H1 (cell line): ENCODE data around the gene WDFY4. TPM values are rescaled to one million over a fixed set of nuclear protein-coding genes. Genes with fewer than 3 reads are reported as not detected.
A peak's percentile ranks its signal among the peaks of the same experiment; 100 is the strongest.

Experiments used
- CTCF ChIA-PET: fragments of 300-600 bp; sonication (Branson Sonifier 250); formaldehyde crosslinking; loops from one replicate; lab custom pipeline; 2021; ENCODE audit not compliant: partially characterized antibody; lab: Charles Lee
- POLR2A ChIA-PET: fragments of 300-600 bp; sonication (Branson Sonifier 250); formaldehyde crosslinking; loops from one replicate; lab custom pipeline; 2021; ENCODE audit warnings: inconsistent platforms; ENCODE audit not compliant: partially characterized antibody; lab: Charles Lee
- DNase-seq, 2 experiments: peaks; one replicate each; pipeline versions ENCODE4 v3.0.0 to v3.0.0-alpha.2; 2010 to 2022; ENCODE audit warnings: low spot score in 2 of 2, low read depth in 1 of 2, mixed read lengths in 1 of 2
- FAIRE-seq: peaks from 2 replicates; lab custom pipeline; 2011; peaks lifted over from hg19 to GRCh38; lab: Jason Lieb, UNC
- H2AFZ ChIP-seq: 2 replicates; pipeline ENCODE4 v1.8.1; 2012; ENCODE audit warnings: low read length, inconsistent platforms
- H2AK5ac ChIP-seq: 2 replicates; pipeline ENCODE4 v1.6.1; 2013; ENCODE audit warnings: low read depth, low read length
- H2BK120ac ChIP-seq: replicated peaks from 2 replicates; pipeline ENCODE3; 2013; ENCODE audit warnings: low read depth, low read length, inconsistent platforms
- H2BK12ac ChIP-seq: 2 replicates; pipeline ENCODE4 v1.6.1; 2013; ENCODE audit warnings: low read depth, low read length
- H2BK15ac ChIP-seq: 2 replicates; pipeline ENCODE4 v1.6.1; 2013; ENCODE audit warnings: low read length
- H2BK20ac ChIP-seq: 2 replicates; pipeline ENCODE4 v1.6.1; 2013; ENCODE audit warnings: low read length
- H2BK5ac ChIP-seq: 2 replicates; pipeline ENCODE4 v1.6.1; 2013; ENCODE audit warnings: low read depth, low read length
- H3K14ac ChIP-seq: 2 replicates; pipeline ENCODE4 v1.6.1; 2013; ENCODE audit warnings: inconsistent platforms; ENCODE audit not compliant: insufficient read length
- H3K18ac ChIP-seq: 2 replicates; pipeline ENCODE4 v1.6.1; 2013; ENCODE audit warnings: low read length; ENCODE audit errors: extremely low read depth
- H3K23ac ChIP-seq: 2 replicates; pipeline ENCODE4 v1.6.1; 2013; ENCODE audit warnings: inconsistent platforms; ENCODE audit not compliant: insufficient read length
- H3K23me2 ChIP-seq: 2 replicates; pipeline ENCODE4 v1.6.1; 2013; ENCODE audit warnings: low read depth, low read length
- H3K27ac ChIP-seq: 2 replicates; pipeline ENCODE4 v1.6.1; 2011; ENCODE audit warnings: low read depth, low read length, inconsistent platforms
- H3K27me3 ChIP-seq, 4 experiments: replicated peaks in 1 of 4; 1 replicate in 1 of 4; 2 replicates in 3 of 4; pipeline versions ENCODE4 v1.6.1 to v1.8.1; 2011 to 2013; ENCODE audit warnings: low read length in 3 of 4, mild to moderate bottlenecking in 3 of 4, inconsistent platforms in 2 of 4, mixed read lengths in 2 of 4, moderate library complexity in 1 of 4; ENCODE audit not compliant: control insufficient read depth in 3 of 4, insufficient read depth in 3 of 4; ENCODE audit errors: extremely low read depth in 1 of 4
- H3K36me3 ChIP-seq, 4 experiments: 2 replicates each; pipeline versions ENCODE4 v1.6.1 to v1.8.1; 2011 to 2013; ENCODE audit warnings: mild to moderate bottlenecking in 4 of 4, low read length in 3 of 4, moderate library complexity in 2 of 4, control low read depth in 1 of 4, inconsistent platforms in 1 of 4; ENCODE audit not compliant: insufficient read depth in 4 of 4, control insufficient read depth in 2 of 4
- H3K4ac ChIP-seq: replicated peaks from 2 replicates; pipeline ENCODE3; 2013; ENCODE audit warnings: low read length, low read depth, mixed read lengths, inconsistent platforms; ENCODE audit not compliant: insufficient read length
- H3K4me1 ChIP-seq, 4 experiments: replicated peaks in 1 of 4; 1 replicate in 1 of 4; 2 replicates in 3 of 4; pipeline versions ENCODE4 v1.6.1 to v1.8.1; 2011 to 2013; ENCODE audit warnings: low read length in 3 of 4, inconsistent platforms in 2 of 4, mixed read lengths in 1 of 4; ENCODE audit not compliant: insufficient read depth in 4 of 4, control insufficient read depth in 3 of 4
- H3K4me2 ChIP-seq, 2 experiments: 2 replicates each; pipeline versions ENCODE4 v1.6.1 to v1.8.1; 2011 to 2013; ENCODE audit warnings: low read depth in 2 of 2, low read length in 2 of 2, control low read depth in 1 of 2, inconsistent platforms in 1 of 2, mild to moderate bottlenecking in 1 of 2; ENCODE audit not compliant: insufficient read depth in 1 of 2
- H3K4me3 ChIP-seq, 4 experiments: fragments of 200-600, 300-600 bp in 1 of 4; sonication (generic), shearing (Covaris generic), sonication (Bioruptor Twin) in 1 of 4; 2 replicates each; pipeline versions ENCODE4 v1.5.1 to v1.8.1; 2011 to 2016; ENCODE audit warnings: low read length in 4 of 4, low read depth in 3 of 4, control low read depth in 2 of 4, inconsistent platforms in 2 of 4, mild to moderate bottlenecking in 2 of 4, mixed read lengths in 1 of 4, moderate library complexity in 1 of 4; ENCODE audit not compliant: insufficient read depth in 2 of 4; ENCODE audit errors: extremely low read depth in 1 of 4
- H3K56ac ChIP-seq: replicated peaks from 2 replicates; pipeline ENCODE3; 2013; ENCODE audit warnings: low read depth, mild to moderate bottlenecking, mixed read lengths, low read length, inconsistent platforms; ENCODE audit not compliant: insufficient read length
- H3K79me1 ChIP-seq: 2 replicates; pipeline ENCODE4 v1.6.1; 2013; ENCODE audit warnings: low read depth, low read length, control low read depth
- H3K79me2 ChIP-seq, 2 experiments: 2 replicates each; pipeline versions ENCODE4 v1.6.1 to v1.8.1; 2012 to 2013; ENCODE audit warnings: low read length in 2 of 2, mild to moderate bottlenecking in 2 of 2, inconsistent platforms in 1 of 2; ENCODE audit not compliant: insufficient read depth in 2 of 2, control insufficient read depth in 1 of 2
- H3K9ac ChIP-seq, 4 experiments: replicated peaks in 1 of 4; 1 replicate in 1 of 4; 2 replicates in 3 of 4; pipeline versions ENCODE4 v1.6.1 to v1.8.1; 2011 to 2013; ENCODE audit warnings: low read depth in 3 of 4, low read length in 3 of 4, control low read depth in 2 of 4, mild to moderate bottlenecking in 2 of 4, moderate library complexity in 2 of 4, inconsistent platforms in 1 of 4; ENCODE audit errors: extremely low read depth in 1 of 4
- H3K9me3 ChIP-seq, 2 experiments: 2 replicates each; pipeline versions ENCODE4 v1.6.1 to v1.8.1; 2012 to 2013; ENCODE audit warnings: mild to moderate bottlenecking in 2 of 2, moderate library complexity in 2 of 2, control low read depth in 1 of 2, inconsistent platforms in 1 of 2, low read depth in 1 of 2, low read length in 1 of 2, mixed read lengths in 1 of 2; ENCODE audit not compliant: insufficient read depth in 2 of 2
- H4K20me1 ChIP-seq, 2 experiments: replicated peaks in 1 of 2; 2 replicates each; pipeline versions ENCODE3 to v1.8.1; 2011 to 2013; ENCODE audit warnings: inconsistent platforms in 2 of 2, low read length in 2 of 2, mild to moderate bottlenecking in 1 of 2; ENCODE audit not compliant: insufficient read depth in 2 of 2, control insufficient read depth in 1 of 2
- H4K5ac ChIP-seq: 2 replicates; pipeline ENCODE4 v1.6.1; 2013; ENCODE audit warnings: low read length, low read depth, mixed read lengths, inconsistent platforms; ENCODE audit not compliant: insufficient read length
- H4K8ac ChIP-seq: 2 replicates; pipeline ENCODE4 v1.8.0; 2013; ENCODE audit warnings: mild to moderate bottlenecking, moderate library complexity, low read length, inconsistent platforms; ENCODE audit not compliant: insufficient read depth; ENCODE audit errors: extremely low read depth
- H4K91ac ChIP-seq: replicated peaks from 2 replicates; pipeline ENCODE3; 2013; ENCODE audit warnings: low read length, mixed read lengths, inconsistent platforms; ENCODE audit not compliant: insufficient read length
- CBX5 ChIP-seq: fragments of 300-800, 300-1000 bp; sonication (generic); IDR thresholded peaks from 2 replicates; pipeline ENCODE4 v1.7.1; 2016; ENCODE audit warnings: antibody characterized with exemption, low read length, low read depth
- CBX8 ChIP-seq: fragments of 300-800, 300-1000 bp; sonication (generic); IDR thresholded peaks from 2 replicates; pipeline ENCODE4 v1.7.1; 2016; ENCODE audit warnings: low read depth, low read length, borderline replicate concordance
- CHD2 ChIP-seq: IDR thresholded peaks from 2 replicates; pipeline ENCODE4 v1.6.1; 2012; ENCODE audit warnings: low read length, improper control_type of control experiment
- CTBP2 ChIP-seq: IDR thresholded peaks from 2 replicates; pipeline ENCODE4 v1.7.0; 2011; ENCODE audit warnings: borderline replicate concordance, mild to moderate bottlenecking, moderate library complexity, mixed read lengths, low read length; ENCODE audit not compliant: insufficient read depth, insufficient read length
- EP300 ChIP-seq, 2 experiments: IDR thresholded peaks; 1 replicate in 1 of 2; 2 replicates in 1 of 2; pipeline ENCODE4 v1.6.1; 2011 to 2012; ENCODE audit warnings: low read depth in 2 of 2, low read length in 2 of 2, mild to moderate bottlenecking in 2 of 2, borderline replicate concordance in 1 of 2, inconsistent platforms in 1 of 2, moderate library complexity in 1 of 2
- RBBP5 ChIP-seq: IDR thresholded peaks from 2 replicates; pipeline ENCODE4 v1.7.1; 2012; ENCODE audit warnings: low read depth, mild to moderate bottlenecking, inconsistent platforms, low read length, moderate library complexity, borderline replicate concordance
- SP1 ChIP-seq: IDR thresholded peaks from 2 replicates; pipeline ENCODE4 v1.6.1; 2011; ENCODE audit warnings: low read depth, low read length
- TAF1 ChIP-seq: IDR thresholded peaks from 2 replicates; pipeline ENCODE4 v1.6.1; 2011; ENCODE audit warnings: mild to moderate bottlenecking, low read depth, low read length
- ZNF274 ChIP-seq: IDR thresholded peaks from 2 replicates; pipeline ENCODE4 v1.7.0; 2012; ENCODE audit warnings: low read length, borderline replicate concordance; ENCODE audit errors: extremely low read depth
- WGBS, 2 experiments: shearing (Covaris generic) in 1 of 2; methylation state at CpG; one replicate each; pipeline versions ENCODE4 v1.1.6 to v1.1.7; 2013 to 2015; ENCODE audit warnings: low lambda C conversion rate in 2 of 2, mixed read lengths in 2 of 2, inconsistent platforms in 1 of 2, low coverage in 1 of 2, missing lambda C conversion rate in 1 of 2; ENCODE audit not compliant: insufficient replicate concordance in 2 of 2, insufficient coverage in 1 of 2, insufficient read length in 1 of 2; ENCODE audit errors: extremely low coverage in 1 of 2, missing lambda C conversion rate in 1 of 2; 5-methylcytosine and 5-hydroxymethylcytosine counted together
- long read RNA-seq, 2 experiments: library from RNA in 1 of 2; library from capped mRNA in 1 of 2; stranded (forward); transcript quantifications; one replicate each; pipeline ENCODE4 v2.0.0, GENCODE V29; 2021; ENCODE audit warnings: inconsistent platforms in 1 of 2
- polyA minus RNA-seq, 3 experiments: library from RNA; depleted of rRNA, polyadenylated mRNA; stranded (reverse); fragments of >200 nt; gene quantifications; 1 replicate in 2 of 3; 2 replicates in 1 of 3; pipeline ENCODE4 v1.2.3, GENCODE V29; 2011
- polyA plus RNA-seq, 7 experiments: library from polyadenylated mRNA; depleted of rRNA in 3 of 7; stranded (reverse) in 5 of 7; unstranded in 2 of 7; fragments of >200 nt in 5 of 7; fragments of 200-250 nt in 2 of 7; gene quantifications; 1 replicate in 5 of 7; 2 replicates in 1 of 7; 4 replicates in 1 of 7; pipeline versions ENCODE4 v1.2.1 to v1.2.3, GENCODE V29; 2011 to 2013; ENCODE audit warnings: missing spikeins in 2 of 7, mixed read lengths in 2 of 7
- total RNA-seq: library from RNA; stranded (reverse); fragmentation: NEBNext Ultra II Directional; extraction: Animal tissue kit (Norgen Biotek cat#: 25700); gene quantifications from 2 replicates; pipeline ENCODE4 v1.2.1, GENCODE V29; 2021
- TF ChIP-seq, protein P1 (sequence below): IDR thresholded peaks from 2 replicates; pipeline ENCODE4 v1.6.1; 2012; ENCODE audit warnings: inconsistent platforms

The WDFY4 gene
- total RNA-seq (not detected in 2 replicates), polyA plus RNA-seq (2011; rRNA removed) (not detected in 2 replicates), polyA minus RNA-seq (2011; rRNA and poly(A)+ RNA removed) (not detected in 2 replicates)
- polyA plus RNA-seq (2011; cell fraction: cytosol; rRNA removed), result 0.04 TPM
- not detected for polyA plus RNA-seq (2011; cell fraction: nucleus; rRNA removed)
- polyA plus RNA-seq (2012, experiment 1 of 2), result not detected in 4 replicates
- not detected for polyA plus RNA-seq (2012, experiment 2 of 2)
- not detected for polyA plus RNA-seq (2013, experiment 1 of 2)
- polyA plus RNA-seq (2013, experiment 2 of 2), result not detected
- polyA minus RNA-seq (2011; cell fraction: cytosol; rRNA and poly(A)+ RNA removed), result not detected
- not detected for polyA minus RNA-seq (2011; cell fraction: nucleus; rRNA and poly(A)+ RNA removed)
- long read RNA-seq, experiment 1, result 0 reads
- long read RNA-seq, experiment 2, result 0 reads

DNA sequence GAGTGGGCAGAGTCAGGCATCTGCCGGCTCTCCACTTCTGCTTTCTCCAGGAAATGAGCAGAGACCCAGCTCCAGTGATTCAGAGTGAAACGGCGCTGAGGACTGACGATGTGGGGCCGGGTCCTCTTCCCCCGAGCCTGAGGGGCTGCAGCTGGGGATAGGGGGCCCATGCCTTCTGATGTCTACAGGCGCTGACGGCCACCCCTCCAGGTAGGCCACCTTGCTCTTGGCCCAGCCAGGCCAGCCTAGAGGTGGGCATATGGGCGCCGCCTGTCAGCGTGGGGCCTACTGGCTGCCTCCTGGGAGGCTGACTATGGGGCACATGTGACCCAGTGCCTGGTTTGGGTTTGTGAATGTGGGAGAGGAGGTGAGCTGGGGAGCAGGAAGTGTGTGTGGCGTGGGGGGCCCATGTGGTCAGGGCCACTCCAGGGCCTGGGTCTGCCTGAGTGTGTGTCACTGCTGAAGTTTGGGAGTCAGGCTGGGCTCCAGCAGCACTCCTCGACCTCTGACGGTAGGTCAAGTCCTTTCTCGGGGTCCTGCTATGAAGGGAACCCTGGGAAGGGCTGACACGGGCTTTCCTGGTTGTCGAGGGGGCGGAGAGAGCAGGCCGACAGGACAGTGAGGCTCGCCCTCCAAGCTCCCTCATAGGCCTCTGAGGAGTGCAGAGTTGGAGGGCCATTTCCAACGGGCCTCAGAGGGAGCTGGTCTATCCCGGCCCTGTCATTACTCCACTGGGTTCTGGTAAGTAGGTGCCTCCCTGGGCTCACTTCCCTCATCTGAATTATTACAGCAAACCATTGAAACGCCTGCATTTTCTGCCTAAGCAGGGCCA is at the start of gene WDFY4:
TSS of gene WDFY4 (plus strand) at position 82 of the 832 bp plus-strand sequence. CDS start 24,860 bp downstream, outside the sequence.
- WGBS, 2 experiments, result 91% methylated on average over 16 of the region's 23 CpGs; no CpG with 5 or more reads in 1 of the 2 experiments
- H2BK20ac ChIP-seq, result no peak within 1 kb of the TSS
- no peaks in the 10 kb centered on the region for H3K9me3 ChIP-seq
- no peak within 1 kb of the TSS for H2BK15ac ChIP-seq
- H3K27me3 ChIP-seq, result no peaks in the 10 kb centered on the region
- no peak within 1 kb of the TSS for H2BK5ac ChIP-seq
- H3K79me2 ChIP-seq, result no peaks in the 10 kb centered on the region
- H2AK5ac ChIP-seq, result no peak within 1 kb of the TSS
- H4K20me1 ChIP-seq, result no peaks in the 10 kb centered on the region
- H2BK120ac ChIP-seq, result no peak within 1 kb of the TSS
- no peak within 1 kb of the TSS for H3K4ac ChIP-seq
- H3K23me2 ChIP-seq, result no peaks in the 10 kb centered on the region
- H3K4me1 ChIP-seq, result no peaks in the 10 kb centered on the region
- H3K23ac ChIP-seq, result no peak within 1 kb of the TSS
- H4K91ac ChIP-seq, result no peak within 1 kb of the TSS
- H3K27ac ChIP-seq, result no peak within 1 kb of the TSS
- no peak within 1 kb of the TSS for H3K14ac ChIP-seq
- ChIA-PET POLR2A (no interaction called here), CTCF (interaction anchor here (0.6 kb wide), 1 partner anchor 678 kb away, joined by 3 read pairs; no protein-coding TSS in a partner anchor)
- no peak within 1 kb of the TSS for H3K9ac ChIP-seq
- DNase-seq, result peak in 1 of 2 experiments; percentile 37
- FAIRE-seq, result no peak
- 0 out of 2 replicates have a peak within 1 kb of the TSS, but pooled peaks have one; percentile 62 for H4K8ac ChIP-seq
- H3K79me1 ChIP-seq, result no peaks in the 10 kb centered on the region
- no peak within 1 kb of the TSS for H3K4me2 ChIP-seq
- H4K5ac ChIP-seq, result no peak within 1 kb of the TSS
- H2BK12ac ChIP-seq, result no peak within 1 kb of the TSS
- H3K4me3 ChIP-seq, result no peak within 1 kb of the TSS
- H3K56ac ChIP-seq, result no peak within 1 kb of the TSS
- H3K18ac ChIP-seq, result no peak within 1 kb of the TSS
- H3K36me3 ChIP-seq, result no peaks in the 10 kb centered on the region
- H2AFZ ChIP-seq, result 0 out of 2 replicates have a peak within 1 kb of the TSS, but pooled peaks have one; percentile 44
- TF ChIP-seq CHD2, result no peak
- no peak for TF ChIP-seq CBX8
- TF ChIP-seq RBBP5, result no peak
- TF ChIP-seq TAF1, result no peak
- TF ChIP-seq ZNF274, result no peak
- no peak for TF ChIP-seq SP1
- TF ChIP-seq, protein P1, sequence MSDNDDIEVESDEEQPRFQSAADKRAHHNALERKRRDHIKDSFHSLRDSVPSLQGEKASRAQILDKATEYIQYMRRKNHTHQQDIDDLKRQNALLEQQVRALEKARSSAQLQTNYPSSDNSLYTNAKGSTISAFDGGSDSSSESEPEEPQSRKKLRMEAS, result no peak
- TF ChIP-seq CTBP2, result no peak
- no peak for TF ChIP-seq CBX5
- TF ChIP-seq EP300 (IDR thresholded peaks at IDR 0.05; ENCODE audit: borderline replicate concordance in 1 of 2, low read depth in 2 of 2, low read length in 2 of 2), result no peak
